RPMI8226 (cell line): ENCODE results near the gene P2RY11.

ENCODE experiments used
- DNase-seq: peaks from one replicate; pipeline ENCODE4 v3.0.0-alpha.2; 2015

Gene P2RY11

GRCh38 chr19:10111405-10111811 lies at the start of gene P2RY11:
Gene P2RY11 (plus strand): TSS chr19:10111693. CDS start chr19:10111722, 29 bp downstream.
- DNase-seq: no peak

- peak; percentile 26 for DNase-seq
Observed at GRCh38 chr19:10061717-10062310, 49.7 kb upstream of the P2RY11 start.

- DNase-seq: no peak
Observed at GRCh38 chr19:10068205-10068604, 43.3 kb upstream of the P2RY11 start.

- DNase-seq: no peak
Observed at GRCh38 chr19:10069046-10069445, 42.4 kb upstream of the P2RY11 start.

GRCh38 chr19:10070730-10071446 lies 40.6 kb upstream of the P2RY11 start:
- DNase-seq: no peak

GRCh38 chr19:10074153-10074552 lies 37.3 kb upstream of the P2RY11 start:
- peak; percentile 48 for DNase-seq

GRCh38 chr19:10076535-10076934 lies 35.0 kb upstream of the P2RY11 start:
- DNase-seq: no peak

GRCh38 chr19:10078329-10078728 lies 33.2 kb upstream of the P2RY11 start:
- DNase-seq: no peak

- DNase-seq: no peak
Observed at GRCh38 chr19:10079031-10079453, 32.5 kb upstream of the P2RY11 start.

- no peak for DNase-seq
Observed at GRCh38 chr19:10083911-10084310, 27.6 kb upstream of the P2RY11 start.

- no peak for DNase-seq
Observed at GRCh38 chr19:10084803-10085202, 26.7 kb upstream of the P2RY11 start.

- peak; percentile 89 for DNase-seq
Observed at GRCh38 chr19:10085641-10086590, 25.6 kb upstream of the P2RY11 start, which contains the start of gene SHFL. Gene SHFL (plus strand): TSS chr19:10086317. CDS start chr19:10086428, 111 bp downstream.

- no peak for DNase-seq
Observed at GRCh38 chr19:10086591-10087192, 24.8 kb upstream of the P2RY11 start.

- no peak for DNase-seq
Observed at GRCh38 chr19:10087296-10088061, 24.0 kb upstream of the P2RY11 start.

GRCh38 chr19:10088949-10089554 lies 22.4 kb upstream of the P2RY11 start:
- no peak for DNase-seq

- no peak for DNase-seq
Observed at GRCh38 chr19:10089801-10090375, 21.6 kb upstream of the P2RY11 start.

GRCh38 chr19:10091370-10091687 lies 20.2 kb upstream of the P2RY11 start:
- DNase-seq: no peak

- DNase-seq: no peak
Observed at GRCh38 chr19:10091895-10092641, 19.4 kb upstream of the P2RY11 start.

- DNase-seq: no peak
Observed at GRCh38 chr19:10092648-10093294, 18.7 kb upstream of the P2RY11 start.
